IMR-90 (cell line): ENCODE measurements around the gene NAV2. TPM values are rescaled to one million over a fixed set of nuclear protein-coding genes. Genes with fewer than 3 reads are reported as not detected.

Source experiments
- ATAC-seq: fragments of 200-7000 bp; cut with Tn5 transposase; 2 replicates; pipeline ENCODE4 v1.9.1; 2020; ENCODE audit warnings: low read depth, mild to moderate bottlenecking, moderate library complexity
- BruUV-seq: library from RNA; stranded (reverse); fragments of 400-500 nt; replicated peaks from 2 replicates; lab custom pipeline; 2021; lab: Mats Ljungman, UMichigan
- CTCF ChIA-PET: fragments of 300-600 bp; formaldehyde crosslinking; extraction: SDS; loops from one replicate; lab custom pipeline; 2021; ENCODE audit warnings: antibody characterized with exemption; lab: Yijun Ruan, JAX
- POLR2A ChIA-PET: fragments of 300-600 bp; sonication (Branson Sonifier 250); formaldehyde crosslinking; loops from one replicate; lab custom pipeline; 2022; ENCODE audit warnings: antibody characterized with exemption; ENCODE audit not compliant: unreplicated experiment; lab: Charles Lee
- DNase-seq: peaks from one replicate; pipeline ENCODE4 v3.0.0; 2013
- H2AFZ ChIP-seq: replicated peaks from 2 replicates; pipeline ENCODE3; 2013; ENCODE audit warnings: low read length, mild to moderate bottlenecking; ENCODE audit not compliant: poor library complexity
- H2AK5ac ChIP-seq: 2 replicates; pipeline ENCODE4 v1.6.1; 2013; ENCODE audit warnings: low read depth, low read length, inconsistent platforms
- H2AK9ac ChIP-seq: replicated peaks from 2 replicates; pipeline ENCODE3; 2013; ENCODE audit warnings: mild to moderate bottlenecking, low read depth, low read length, moderate library complexity; ENCODE audit not compliant: poor library complexity
- H2BK120ac ChIP-seq: 2 replicates; pipeline ENCODE4 v1.6.1; 2013; ENCODE audit warnings: low read depth, low read length, inconsistent platforms
- H2BK15ac ChIP-seq: 3 replicates; pipeline ENCODE4 v1.6.1; 2013; ENCODE audit warnings: low read depth, low read length, inconsistent platforms
- H2BK20ac ChIP-seq: 2 replicates; pipeline ENCODE4 v1.6.1; 2013; ENCODE audit warnings: low read depth, mild to moderate bottlenecking, inconsistent platforms, low read length, moderate library complexity
- H2BK5ac ChIP-seq: 2 replicates; pipeline ENCODE4 v1.6.1; 2013; ENCODE audit warnings: mild to moderate bottlenecking, low read depth, low read length, inconsistent platforms; ENCODE audit not compliant: poor library complexity, severe bottlenecking
- H3K14ac ChIP-seq: replicated peaks from 2 replicates; pipeline ENCODE4 v1.6.1; 2013; ENCODE audit warnings: low read depth, low read length, inconsistent platforms
- H3K18ac ChIP-seq: 2 replicates; pipeline ENCODE4 v1.6.1; 2013; ENCODE audit warnings: low read depth, low read length, control low read depth
- H3K23ac ChIP-seq: 2 replicates; pipeline ENCODE4 v1.6.1; 2013; ENCODE audit warnings: low read depth, low read length, inconsistent platforms
- H3K27ac ChIP-seq: 2 replicates; pipeline ENCODE4 v1.5.1; 2013; ENCODE audit warnings: mild to moderate bottlenecking, control low read depth, low read length; ENCODE audit not compliant: insufficient read depth
- H3K27me3 ChIP-seq: 2 replicates; pipeline ENCODE4 v1.6.1; 2013; ENCODE audit warnings: low read length; ENCODE audit not compliant: control insufficient read depth, insufficient read depth
- H3K36me3 ChIP-seq: 2 replicates; pipeline ENCODE4 v1.6.1; 2013; ENCODE audit warnings: low read length, mixed read lengths; ENCODE audit not compliant: control insufficient read depth, insufficient read depth
- H3K4ac ChIP-seq: 2 replicates; pipeline ENCODE4 v1.6.1; 2013; ENCODE audit warnings: low read depth, low read length, inconsistent platforms
- H3K4me1 ChIP-seq: 2 replicates; pipeline ENCODE4 v1.6.1; 2013; ENCODE audit warnings: low read length, mixed read lengths; ENCODE audit not compliant: control insufficient read depth, insufficient read depth
- H3K4me2 ChIP-seq: 2 replicates; pipeline ENCODE4 v1.6.1; 2013; ENCODE audit warnings: low read depth, mild to moderate bottlenecking, control low read depth, low read length, moderate library complexity
- H3K4me3 ChIP-seq: 2 replicates; pipeline ENCODE4 v1.5.1; 2013; ENCODE audit warnings: low read depth, mild to moderate bottlenecking, control low read depth, low read length, moderate library complexity; ENCODE audit not compliant: insufficient read depth
- H3K56ac ChIP-seq: 2 replicates; pipeline ENCODE4 v1.6.1; 2013; ENCODE audit warnings: low read length, inconsistent platforms; ENCODE audit not compliant: insufficient read depth; ENCODE audit errors: extremely low read depth
- H3K79me1 ChIP-seq, 2 experiments: 2 replicates each; pipeline ENCODE4 v1.6.1; 2013; ENCODE audit warnings: low read length in 2 of 2, inconsistent platforms in 1 of 2, low read depth in 1 of 2
- H3K9ac ChIP-seq: 2 replicates; pipeline ENCODE4 v1.6.1; 2013; ENCODE audit warnings: low read depth, low read length, control low read depth
- H3K9me1 ChIP-seq: 2 replicates; pipeline ENCODE4 v1.6.1; 2013; ENCODE audit warnings: low read length, inconsistent platforms; ENCODE audit not compliant: insufficient read depth
- H3K9me3 ChIP-seq: 2 replicates; pipeline ENCODE4 v1.6.1; 2013; ENCODE audit warnings: low read length; ENCODE audit not compliant: control insufficient read depth, insufficient read depth
- H4K20me1 ChIP-seq: 2 replicates; pipeline ENCODE4 v1.6.1; 2013; ENCODE audit warnings: low read length, inconsistent platforms; ENCODE audit not compliant: insufficient read depth
- H4K5ac ChIP-seq: 2 replicates; pipeline ENCODE4 v1.6.1; 2013; ENCODE audit warnings: mild to moderate bottlenecking, low read depth, low read length, control low read depth
- H4K8ac ChIP-seq, 2 experiments: 2 replicates each; pipeline ENCODE4 v1.6.1; 2013; ENCODE audit warnings: low read depth in 2 of 2, low read length in 2 of 2, control low read depth in 1 of 2, inconsistent platforms in 1 of 2
- H4K91ac ChIP-seq: 2 replicates; pipeline ENCODE4 v1.6.1; 2013; ENCODE audit warnings: low read depth, low read length, inconsistent platforms; ENCODE audit not compliant: insufficient read depth
- BHLHE40 ChIP-seq: fragments of 150-350 bp; IDR thresholded peaks from 2 replicates; pipeline ENCODE4 v1.6.1; 2016; ENCODE audit warnings: mild to moderate bottlenecking, low read depth, low read length
- CEBPB ChIP-seq: IDR thresholded peaks from 2 replicates; pipeline ENCODE4 v1.6.1; 2012; ENCODE audit warnings: low read depth, low read length, improper control_type of control experiment
- CHD1 ChIP-seq: IDR thresholded peaks from 2 replicates; pipeline ENCODE4 v1.6.1; 2012; ENCODE audit warnings: low read depth, low read length, improper control_type of control experiment
- ELK1 ChIP-seq: fragments of 150-350 bp; IDR thresholded peaks from 2 replicates; pipeline ENCODE4 v1.6.1; 2016; ENCODE audit warnings: low read depth, mild to moderate bottlenecking, low read length, moderate library complexity, borderline replicate concordance
- FOS ChIP-seq: fragments of 150-350 bp; IDR thresholded peaks from 2 replicates; pipeline ENCODE4 v1.6.1; 2016; ENCODE audit warnings: low read depth, low read length
- MAFK ChIP-seq: IDR thresholded peaks from 2 replicates; pipeline ENCODE4 v1.6.1; 2012; ENCODE audit warnings: low read depth, low read length, improper control_type of control experiment
- MAZ ChIP-seq: IDR thresholded peaks from 2 replicates; pipeline ENCODE4 v1.6.1; 2012; ENCODE audit warnings: low read depth, mild to moderate bottlenecking, low read length, improper control_type of control experiment, moderate library complexity, borderline replicate concordance
- NFE2L2 ChIP-seq: fragments of 150-350 bp; IDR thresholded peaks from 2 replicates; pipeline ENCODE4 v1.6.1; 2016; ENCODE audit warnings: low read depth, mild to moderate bottlenecking, low read length
- POLR2A ChIP-seq: IDR thresholded peaks from 2 replicates; pipeline ENCODE4 v1.6.1; 2012; ENCODE audit warnings: mild to moderate bottlenecking, low read depth, low read length
- RFX5 ChIP-seq: IDR thresholded peaks from 2 replicates; pipeline ENCODE4 v1.8.0; 2012; ENCODE audit warnings: low read depth, mild to moderate bottlenecking, low read length, moderate library complexity
- USF2 ChIP-seq: fragments of 150-350 bp; IDR thresholded peaks from 2 replicates; pipeline ENCODE4 v1.6.1; 2017; ENCODE audit warnings: mild to moderate bottlenecking, antibody characterized with exemption, low read length, low read depth
- WGBS, 2 experiments: methylation state at CpG; one replicate each; pipeline versions ENCODE4 v1.1.5 to v1.1.7; 2013; ENCODE audit warnings: missing lambda C conversion rate in 2 of 2; ENCODE audit not compliant: insufficient read length in 1 of 2; ENCODE audit errors: extremely low coverage in 2 of 2; 5-methylcytosine and 5-hydroxymethylcytosine counted together
- dilution Hi-C: fragments of 300-500 bp; cut with HindIII; formaldehyde crosslinking; loops from one replicate; pipeline ENCODE4 v1.14.3; 2018; ENCODE audit warnings: low sequenced_read_pairs; ENCODE audit not compliant: unreplicated experiment
- in situ Hi-C: fragments of 300-500 bp; cut with MboI; formaldehyde crosslinking; loops from 3 replicates; pipeline ENCODE4 v1.14.3; 2019; ENCODE audit warnings: low sequenced_read_pairs, inconsistent platforms, mixed read lengths
- intact Hi-C: fragments of 100-400 bp; cut with micrococcal nuclease; formaldehyde crosslinking; loops from 2 replicates; pipeline ENCODE4 v1.10.0; 2022
- polyA plus RNA-seq, 3 experiments: library from polyadenylated mRNA; depleted of rRNA; stranded (reverse); fragments of >200 nt; gene quantifications; 2 replicates each; pipeline ENCODE4 v1.2.3, GENCODE V29; 2012; ENCODE audit warnings: low replicate concordance in 1 of 3
- total RNA-seq: library from RNA; depleted of rRNA; stranded (reverse); fragments of >200 nt; gene quantifications from 2 replicates; pipeline ENCODE4 v1.2.3, GENCODE V29; 2012

Gene NAV2
- total and polyA plus RNA-seq, 2 of the 4 experiments (the other 2 are of a cell fraction), result 4.5 to 12.6 TPM

GRCh38 chr11:19800714-19801519, 88.3 kb downstream of the NAV2 start:
- H3K23ac ChIP-seq, result no peak overlapping the region
- 0 out of 2 replicates have a peak overlapping the region, but pooled peaks have one; percentile 25 for H3K14ac ChIP-seq
- H2AFZ ChIP-seq, result no peak overlapping the region
- H4K20me1 ChIP-seq, result peaks cover 80% of the 10 kb centered on the region
- H3K56ac ChIP-seq, result no peak overlapping the region
- dilution Hi-C loops (no loop called here), intact Hi-C loops (loop anchor here (1.0 to 2.0 kb wide), 2 partner anchors 237 to 244 kb away; no protein-coding TSS in a partner anchor), in situ Hi-C loops (no loop called here)
- no peak for TF ChIP-seq CHD1
- no peak for TF ChIP-seq POLR2A
- no peak for TF ChIP-seq CEBPB
- TF ChIP-seq MAZ, result no peak
- TF ChIP-seq MAFK, result no peak
- TF ChIP-seq BHLHE40, result no peak
- TF ChIP-seq ELK1, result no peak
- no peak for TF ChIP-seq FOS
- TF ChIP-seq NFE2L2, result no peak
- TF ChIP-seq USF2, result no peak
- no peak for TF ChIP-seq RFX5
- H3K9me1 ChIP-seq, result peaks cover 8% of the 10 kb centered on the region; the same call in 1 of the 2 replicates
- no peak overlapping the region for H2BK20ac ChIP-seq
- WGBS, 2 experiments, result no CpG with 5 or more reads among the region's 4 CpGs
- H3K27me3 ChIP-seq, result no peaks in the 10 kb centered on the region
- no peak overlapping the region for H2BK5ac ChIP-seq
- H3K18ac ChIP-seq, result no peak overlapping the region
- peak overlapping the region; percentile 33 for H2AK9ac ChIP-seq
- no peak overlapping the region for H4K5ac ChIP-seq
- H2BK120ac ChIP-seq, result no peak overlapping the region
- H3K4me3 ChIP-seq, result no peak overlapping the region
- H2BK15ac ChIP-seq, result no peak overlapping the region
- H4K8ac ChIP-seq, result no peak overlapping the region
- no peak overlapping the region for H2AK5ac ChIP-seq
- H3K9ac ChIP-seq, result no peak overlapping the region
- H3K4me2 ChIP-seq, result no peak overlapping the region
- ATAC-seq (no peak), DNase-seq (no peak)
- H3K79me1 ChIP-seq, result peaks cover 59 to 74% of the 10 kb centered on the region in 2 experiments
- H3K36me3 ChIP-seq, result no peaks in the 10 kb centered on the region
- ChIA-PET POLR2A (no interaction called here), CTCF (interaction anchor here (1.3 kb wide), 2 partner anchors 8 to 16 kb away, joined by 3 to 4 read pairs; no protein-coding TSS in a partner anchor)
- no peak overlapping the region for H4K91ac ChIP-seq
- BruUV-seq, result no TSS peak
- no peak overlapping the region for H3K4ac ChIP-seq
- H3K9me3 ChIP-seq, result no peaks in the 10 kb centered on the region
- no peak overlapping the region for H3K27ac ChIP-seq
- peaks cover 9% of the 10 kb centered on the region for H3K4me1 ChIP-seq
